Thyroid gland (tissue), 4 donors: ENCODE data around the gene RPTOR. TPM values are rescaled to one million over a fixed set of nuclear protein-coding genes. Genes with fewer than 3 reads are reported as not detected.

Experiments used
- DNase-seq, 2 donors: peaks; one replicate each; pipeline ENCODE4 v3.0.0-alpha.2; 2019
- H3K27ac ChIP-seq, 3 donors: fragments of 200-600 bp; sonication (generic); 1 replicate in 2 of 3; 2 replicates in 1 of 3; pipeline ENCODE4 v1.5.1; 2016 to 2019; ENCODE audit warnings: mild to moderate bottlenecking in 1 of 3, moderate library complexity in 1 of 3
- H3K27me3 ChIP-seq: fragments of 200-600 bp; sonication (generic); one replicate; pipeline ENCODE4 v1.5.1; 2019
- H3K36me3 ChIP-seq, 2 donors: fragments of 200-600 bp; sonication (generic); one replicate each; pipeline ENCODE4 v1.5.1; 2016 to 2019
- H3K4me1 ChIP-seq, 2 donors: fragments of 200-600 bp; sonication (generic); one replicate each; pipeline ENCODE4 v1.5.1; 2017 to 2019
- H3K4me3 ChIP-seq, 3 donors: fragments of 200-600 bp; sonication (generic); replicated peaks in 1 of 3; 1 replicate in 2 of 3; 2 replicates in 1 of 3; pipeline ENCODE4 v1.5.1; 2016; ENCODE audit warnings: mild to moderate bottlenecking in 1 of 3
- H3K9me3 ChIP-seq: fragments of 200-600 bp; sonication (generic); one replicate; pipeline ENCODE4 v1.5.1; 2017
- POLR2A ChIP-seq, 2 donors: fragments of 450-650 bp; IDR thresholded peaks; one replicate each; pipeline ENCODE4 v1.6.1; 2017; ENCODE audit warnings: antibody characterized with exemption in 2 of 2, mild to moderate bottlenecking in 2 of 2, moderate library complexity in 1 of 2
- WGBS, 2 donors: methylation state at CpG; one replicate each; pipeline ENCODE4 v1.1.5; 2017; 5-methylcytosine and 5-hydroxymethylcytosine counted together
- intact Hi-C: fragments of 100-400 bp; cut with DNase I; formaldehyde crosslinking; loops from one replicate; pipeline ENCODE4 v1.15.1; 2023
- total RNA-seq, 4 donors: library from RNA; depleted of rRNA; stranded (reverse); fragments of >200 nt; gene quantifications; one replicate each; pipeline ENCODE4 v1.2.3, GENCODE V29; 2016
- TF ChIP-seq, protein P1 (sequence below), 6 experiments: fragments of 200-600 bp in 3 of 6; fragments of 450-650 bp in 3 of 6; sonication (generic) in 3 of 6; IDR thresholded peaks; one replicate each; pipeline ENCODE4 v1.5.1; 2016 to 2019; ENCODE audit warnings: antibody characterized with exemption in 6 of 6, mild to moderate bottlenecking in 2 of 6, inconsistent platforms in 1 of 6, moderate library complexity in 1 of 6

RPTOR gene
- total RNA-seq, 4 donors from 2014 or later, result 24.2 to 58.1 (median 34.5) TPM

DNA sequence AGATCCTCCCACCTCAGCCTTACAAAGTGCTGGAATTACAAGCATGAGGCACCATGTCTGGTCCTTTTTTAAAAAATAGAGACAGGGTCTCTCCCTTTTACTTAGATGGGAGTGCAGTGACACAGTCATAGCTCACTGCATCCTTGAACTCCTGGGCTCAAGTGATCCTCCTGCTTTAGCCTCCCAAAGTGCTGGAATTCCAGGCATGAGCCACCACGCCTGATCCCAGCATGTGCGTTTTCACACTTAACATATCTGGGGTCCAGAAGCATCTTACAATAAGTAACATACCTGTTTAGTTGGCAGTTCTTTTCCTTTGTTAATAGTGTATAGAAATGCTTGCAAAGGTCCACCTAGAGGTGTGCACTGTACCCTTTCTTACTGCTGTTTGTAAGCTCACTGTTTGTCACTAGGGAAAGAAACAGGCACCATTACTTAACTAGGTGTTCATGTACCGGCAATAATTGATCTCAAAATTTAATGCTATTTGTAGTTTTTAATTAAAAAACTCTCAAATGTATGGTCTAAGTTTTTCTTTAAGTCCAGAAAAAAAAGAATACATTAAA is 221.7 kb downstream of the RPTOR start:
- H3K36me3 ChIP-seq, result no peaks in the 10 kb centered on the region
- no peak overlapping the region for H3K4me3 ChIP-seq
- DNase-seq, result no peak
- 98 to 99% methylated on average over 3 of the region's 3 CpGs for WGBS, 2 donors
- H3K9me3 ChIP-seq, result no peaks in the 10 kb centered on the region
- no peaks in the 10 kb centered on the region for H3K27me3 ChIP-seq
- TF ChIP-seq, protein P1, sequence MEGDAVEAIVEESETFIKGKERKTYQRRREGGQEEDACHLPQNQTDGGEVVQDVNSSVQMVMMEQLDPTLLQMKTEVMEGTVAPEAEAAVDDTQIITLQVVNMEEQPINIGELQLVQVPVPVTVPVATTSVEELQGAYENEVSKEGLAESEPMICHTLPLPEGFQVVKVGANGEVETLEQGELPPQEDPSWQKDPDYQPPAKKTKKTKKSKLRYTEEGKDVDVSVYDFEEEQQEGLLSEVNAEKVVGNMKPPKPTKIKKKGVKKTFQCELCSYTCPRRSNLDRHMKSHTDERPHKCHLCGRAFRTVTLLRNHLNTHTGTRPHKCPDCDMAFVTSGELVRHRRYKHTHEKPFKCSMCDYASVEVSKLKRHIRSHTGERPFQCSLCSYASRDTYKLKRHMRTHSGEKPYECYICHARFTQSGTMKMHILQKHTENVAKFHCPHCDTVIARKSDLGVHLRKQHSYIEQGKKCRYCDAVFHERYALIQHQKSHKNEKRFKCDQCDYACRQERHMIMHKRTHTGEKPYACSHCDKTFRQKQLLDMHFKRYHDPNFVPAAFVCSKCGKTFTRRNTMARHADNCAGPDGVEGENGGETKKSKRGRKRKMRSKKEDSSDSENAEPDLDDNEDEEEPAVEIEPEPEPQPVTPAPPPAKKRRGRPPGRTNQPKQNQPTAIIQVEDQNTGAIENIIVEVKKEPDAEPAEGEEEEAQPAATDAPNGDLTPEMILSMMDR (IDR thresholded peaks at IDR 0.05), result no peak
- H3K4me1 ChIP-seq, result no peaks in the 10 kb centered on the region
- intact Hi-C loops, result no loop called here
- no peak overlapping the region for H3K27ac ChIP-seq

DNA sequence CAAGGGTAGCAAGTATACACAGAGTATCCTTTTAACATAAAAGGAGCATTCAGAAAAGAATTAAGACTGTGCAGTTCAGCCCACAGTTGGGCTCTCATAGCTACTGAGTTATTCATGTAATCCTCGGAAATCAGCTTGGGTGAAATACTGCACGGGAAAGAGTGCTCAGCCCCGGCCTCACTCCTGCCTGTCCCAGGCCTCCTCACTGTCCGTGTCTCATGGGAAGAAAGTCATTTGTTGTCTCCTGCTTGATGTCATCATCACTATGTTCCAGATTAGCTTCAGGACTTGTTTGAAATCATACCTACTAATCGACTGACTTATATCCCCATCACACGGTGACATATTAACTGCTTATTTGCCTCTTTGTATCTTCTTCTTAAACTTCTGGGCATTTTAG is 223.8 kb downstream of the RPTOR start:
- TF ChIP-seq, protein P1 (IDR thresholded peaks at IDR 0.05), result no peak
- TF ChIP-seq POLR2A (IDR thresholded peaks at IDR 0.05), result no peak

DNA sequence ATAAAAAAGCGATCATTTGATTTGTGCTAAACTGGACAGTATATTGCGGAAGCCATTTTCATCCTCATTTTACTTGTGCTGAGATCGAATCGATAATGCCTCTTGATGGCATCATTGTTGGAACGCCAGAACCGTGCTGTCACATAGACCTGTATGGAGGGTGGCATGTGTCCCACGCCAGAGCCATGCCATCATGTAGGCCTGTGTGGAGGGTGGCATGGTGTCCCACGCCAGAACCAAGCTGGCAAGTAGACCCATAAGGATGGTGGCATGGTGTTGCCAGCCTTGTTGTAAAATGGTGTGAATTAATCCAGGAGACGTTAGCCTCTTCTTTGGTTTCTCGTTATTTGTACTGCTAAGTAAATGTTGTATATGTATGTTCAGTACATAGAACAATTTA is 224.3 kb downstream of the RPTOR start:
- H3K27ac ChIP-seq, result no peak overlapping the region
- intact Hi-C loops, result no loop called here
- H3K27me3 ChIP-seq, result no peaks in the 10 kb centered on the region
- no peaks in the 10 kb centered on the region for H3K36me3 ChIP-seq
- no peaks in the 10 kb centered on the region for H3K4me1 ChIP-seq
- H3K9me3 ChIP-seq, result no peaks in the 10 kb centered on the region
- no peak for DNase-seq
- 95 to 99% methylated on average over 9 to 10 of the region's 10 CpGs for WGBS, 2 donors
- H3K4me3 ChIP-seq, result no peak overlapping the region
- TF ChIP-seq, protein P1 (IDR thresholded peaks at IDR 0.05), result no peak

More for the DNA sequence above, 223.8 kb downstream of the RPTOR start:
- 79 to 80% methylated on average over 6 of the region's 6 CpGs for WGBS, 2 donors
- intact Hi-C loops, result no loop called here
- no peaks in the 10 kb centered on the region for H3K9me3 ChIP-seq
- no peaks in the 10 kb centered on the region for H3K4me1 ChIP-seq
- H3K27ac ChIP-seq, result no peak overlapping the region
- no peak overlapping the region for H3K4me3 ChIP-seq
- DNase-seq, result no peak
- H3K27me3 ChIP-seq, result no peaks in the 10 kb centered on the region
- no peaks in the 10 kb centered on the region for H3K36me3 ChIP-seq

DNA sequence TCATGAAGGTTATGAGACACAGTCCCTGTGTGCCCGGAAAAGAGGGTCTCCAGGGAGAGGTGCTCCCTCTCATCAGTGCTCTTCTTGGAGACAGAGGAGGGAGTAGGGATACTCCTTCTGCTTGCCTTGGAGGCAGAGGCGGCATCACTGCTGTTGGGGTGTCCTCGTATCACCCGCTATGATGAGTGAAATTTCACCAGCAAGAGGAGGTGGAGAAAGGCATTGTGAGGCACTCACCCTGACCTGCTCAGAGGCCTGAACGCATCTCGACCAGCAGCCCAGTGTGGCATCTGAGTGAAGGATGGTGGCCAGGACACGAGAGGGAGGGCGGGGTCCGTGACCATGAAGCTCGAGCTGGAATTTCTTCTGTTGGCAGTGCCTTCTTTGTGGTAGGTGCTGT is 224.9 kb downstream of the RPTOR start:
- TF ChIP-seq, protein P1 (IDR thresholded peaks at IDR 0.05), result no peak
- no peak for TF ChIP-seq POLR2A (IDR thresholded peaks at IDR 0.05)

DNA sequence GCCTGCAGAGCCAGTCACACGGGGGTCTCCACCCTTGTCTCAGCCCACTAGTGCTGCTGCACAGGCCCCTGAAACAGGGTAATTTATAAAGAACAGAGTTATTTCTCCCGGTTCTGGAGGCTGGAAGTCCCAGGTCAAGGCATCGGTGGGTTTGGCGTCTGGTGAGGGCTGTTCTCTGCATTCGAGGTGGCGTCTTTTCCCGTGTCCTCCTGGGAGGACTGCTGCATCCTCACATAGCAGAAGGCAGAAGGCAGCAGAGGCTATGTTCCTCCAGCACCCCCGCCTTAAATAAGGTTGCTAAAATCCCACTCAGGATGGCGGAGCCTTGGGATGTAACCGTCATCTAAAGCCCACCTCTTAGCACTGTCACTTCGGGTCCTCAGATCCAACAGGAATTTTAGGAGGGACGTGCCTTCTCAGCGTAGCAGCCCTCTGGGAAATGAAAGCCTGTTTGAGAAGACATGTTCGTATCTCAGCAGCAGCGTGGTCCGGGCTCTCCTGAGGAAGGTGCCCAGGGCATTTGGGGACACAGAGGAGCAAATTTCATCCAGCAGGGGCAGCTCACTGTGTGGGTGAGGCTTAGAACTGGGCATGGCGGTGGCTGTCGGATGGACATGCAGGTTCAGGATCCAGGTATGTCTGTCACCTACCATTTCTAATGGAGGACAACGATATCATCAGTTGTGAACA is 225.4 kb downstream of the RPTOR start:
- Histone ChIP-seq H3K27ac (no peak overlapping the region), H3K27me3 (no peaks in the 10 kb centered on the region), H3K9me3 (no peaks in the 10 kb centered on the region), H3K36me3 (no peaks in the 10 kb centered on the region), H3K4me3 (no peak overlapping the region), H3K4me1 (no peaks in the 10 kb centered on the region)
- intact Hi-C loops, result no loop called here
- TF ChIP-seq, protein P1 (IDR thresholded peaks at IDR 0.05), result no peak
- TF ChIP-seq POLR2A (IDR thresholded peaks at IDR 0.05), result no peak
- 92% methylated on average over 19 of the region's 19 CpGs for WGBS, 2 donors
- DNase-seq, result no peak

More for the DNA sequence above, 224.9 kb downstream of the RPTOR start:
- no peaks in the 10 kb centered on the region for H3K9me3 ChIP-seq
- H3K27me3 ChIP-seq, result no peaks in the 10 kb centered on the region
- H3K36me3 ChIP-seq, result no peaks in the 10 kb centered on the region
- no peak overlapping the region for H3K27ac ChIP-seq
- 89 to 98% methylated on average over 8 to 10 of the region's 10 CpGs for WGBS, 2 donors
- no peak overlapping the region for H3K4me3 ChIP-seq
- intact Hi-C loops, result no loop called here
- no peak for DNase-seq
- no peaks in the 10 kb centered on the region for H3K4me1 ChIP-seq
